Stomach smooth muscle (tissue), 2 donors: ENCODE results near the gene KCNH2.
A peak's percentile ranks its signal among the peaks of the same experiment; 100 is the strongest.

Source experiments
- H3K27ac ChIP-seq: one replicate; pipeline ENCODE4 v1.7.0; 2013; ENCODE audit warnings: mild to moderate bottlenecking, low read length, inconsistent platforms
- H3K27me3 ChIP-seq, 2 donors: one replicate each; pipeline ENCODE4 v1.7.0; 2013; ENCODE audit warnings: low read length in 2 of 2; ENCODE audit not compliant: insufficient read depth in 2 of 2, control insufficient read depth in 1 of 2
- H3K36me3 ChIP-seq, 2 donors: one replicate each; pipeline ENCODE4 v1.7.0; 2013; ENCODE audit warnings: low read length in 2 of 2; ENCODE audit not compliant: control insufficient read depth in 2 of 2, insufficient read depth in 2 of 2
- H3K4me1 ChIP-seq: one replicate; pipeline ENCODE4 v1.7.0; 2013; ENCODE audit warnings: low read length; ENCODE audit not compliant: control insufficient read depth, insufficient read depth
- H3K4me3 ChIP-seq, 2 donors: one replicate each; pipeline ENCODE4 v1.7.0; 2013; ENCODE audit warnings: low read length in 2 of 2
- H3K9ac ChIP-seq, 2 donors: one replicate each; pipeline ENCODE4 v1.7.0; 2013; ENCODE audit warnings: low read length in 2 of 2, mild to moderate bottlenecking in 1 of 2
- H3K9me3 ChIP-seq, 2 donors: one replicate each; pipeline ENCODE4 v1.7.0; 2013; ENCODE audit warnings: low read length in 2 of 2; ENCODE audit not compliant: control insufficient read depth in 2 of 2
- donor health status: healthy.
- donor health status: Pancreatic carcinoma.

Gene KCNH2

DNA sequence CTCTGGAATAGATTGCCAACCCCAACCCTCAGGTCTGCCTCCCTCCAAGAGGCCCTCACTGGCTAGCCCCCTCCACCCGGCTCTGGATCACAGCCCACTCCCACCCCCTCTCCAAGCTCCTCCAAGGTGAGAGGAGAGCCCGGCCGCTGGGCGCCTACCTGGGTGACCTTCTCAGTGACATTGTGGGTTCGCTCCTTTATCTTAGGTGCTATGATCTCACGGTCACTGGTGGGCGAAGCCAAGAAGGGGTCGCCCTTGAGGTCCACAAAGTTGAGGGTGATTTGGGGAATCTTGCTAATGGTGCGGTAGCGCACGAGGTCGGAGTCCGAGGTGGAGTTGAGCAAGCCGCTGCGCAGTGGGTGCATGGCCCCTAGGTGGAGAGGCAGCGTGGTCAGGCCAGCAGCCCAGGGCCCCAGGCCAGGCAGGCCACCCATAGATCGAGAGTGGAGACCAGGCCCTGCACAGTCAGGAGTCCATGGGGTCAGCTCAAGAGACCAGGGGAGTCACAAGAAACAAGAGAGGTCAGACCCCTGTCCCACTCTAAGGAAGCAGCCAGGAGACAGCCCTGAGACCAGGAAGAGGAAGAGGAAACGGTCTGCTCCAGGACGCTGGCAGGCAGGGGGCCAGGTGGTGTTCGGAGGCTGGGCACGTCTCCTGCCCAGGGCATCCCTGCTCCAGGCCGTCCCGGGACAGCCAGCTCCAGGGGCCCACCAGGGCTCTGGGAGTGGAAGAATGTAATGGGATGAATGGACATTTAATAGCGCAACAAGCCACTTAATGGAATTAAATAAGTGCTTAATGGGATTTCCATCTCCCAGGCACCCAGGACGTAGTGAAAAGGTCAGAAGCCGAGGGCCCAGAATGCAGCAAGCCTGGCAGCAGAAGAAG lies 20.7 kb downstream of the KCNH2 start:
- peaks cover 57% of the 10 kb centered on the region for H3K4me1 ChIP-seq
- no peaks in the 10 kb centered on the region for H3K27me3 ChIP-seq
- peaks cover under 1 to 8% of the 10 kb centered on the region in 2 donors for H3K36me3 ChIP-seq
- H3K9ac ChIP-seq, result no peak overlapping the region
- peak overlapping the region; percentile 81 for H3K27ac ChIP-seq
- H3K4me3 ChIP-seq, result no peak overlapping the region
- no peaks in the 10 kb centered on the region for H3K9me3 ChIP-seq

DNA sequence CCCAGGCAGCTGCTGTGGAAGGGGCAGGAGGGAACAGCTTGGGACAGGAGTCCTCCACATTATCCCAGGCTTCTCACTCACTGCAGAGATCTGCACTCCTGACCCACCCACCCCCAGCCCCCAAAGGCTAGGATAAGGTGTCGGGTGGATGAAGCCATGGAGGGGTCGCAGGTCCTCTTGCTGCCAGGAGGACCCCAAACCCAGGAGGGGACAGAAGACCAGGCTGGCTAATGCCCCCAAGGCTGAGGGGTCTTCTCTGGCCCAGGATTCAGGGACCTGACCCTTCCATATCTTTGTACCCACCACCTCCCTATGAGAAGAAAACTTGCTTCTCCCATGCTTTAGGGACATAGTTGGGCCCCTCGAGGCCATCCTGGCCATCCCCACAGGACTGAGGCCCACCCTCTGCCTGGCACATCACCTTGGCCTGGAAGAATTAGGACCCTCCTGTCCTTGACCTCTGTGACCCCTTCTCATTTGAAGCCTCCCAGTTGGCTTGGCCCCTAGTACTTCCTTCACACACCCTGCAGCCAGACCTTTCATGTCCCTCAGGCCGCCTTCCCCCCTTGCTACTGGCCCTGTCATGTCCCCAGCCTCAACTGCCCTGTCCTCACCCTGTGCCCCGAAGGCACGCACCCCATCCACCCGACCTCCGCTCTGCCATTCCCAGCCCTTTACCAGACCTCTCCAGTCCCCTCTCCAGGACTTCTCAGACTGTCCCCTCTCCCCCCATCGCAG lies 21.6 kb downstream of the KCNH2 start:
- H3K27ac ChIP-seq, result peak overlapping the region; percentile 81

DNA sequence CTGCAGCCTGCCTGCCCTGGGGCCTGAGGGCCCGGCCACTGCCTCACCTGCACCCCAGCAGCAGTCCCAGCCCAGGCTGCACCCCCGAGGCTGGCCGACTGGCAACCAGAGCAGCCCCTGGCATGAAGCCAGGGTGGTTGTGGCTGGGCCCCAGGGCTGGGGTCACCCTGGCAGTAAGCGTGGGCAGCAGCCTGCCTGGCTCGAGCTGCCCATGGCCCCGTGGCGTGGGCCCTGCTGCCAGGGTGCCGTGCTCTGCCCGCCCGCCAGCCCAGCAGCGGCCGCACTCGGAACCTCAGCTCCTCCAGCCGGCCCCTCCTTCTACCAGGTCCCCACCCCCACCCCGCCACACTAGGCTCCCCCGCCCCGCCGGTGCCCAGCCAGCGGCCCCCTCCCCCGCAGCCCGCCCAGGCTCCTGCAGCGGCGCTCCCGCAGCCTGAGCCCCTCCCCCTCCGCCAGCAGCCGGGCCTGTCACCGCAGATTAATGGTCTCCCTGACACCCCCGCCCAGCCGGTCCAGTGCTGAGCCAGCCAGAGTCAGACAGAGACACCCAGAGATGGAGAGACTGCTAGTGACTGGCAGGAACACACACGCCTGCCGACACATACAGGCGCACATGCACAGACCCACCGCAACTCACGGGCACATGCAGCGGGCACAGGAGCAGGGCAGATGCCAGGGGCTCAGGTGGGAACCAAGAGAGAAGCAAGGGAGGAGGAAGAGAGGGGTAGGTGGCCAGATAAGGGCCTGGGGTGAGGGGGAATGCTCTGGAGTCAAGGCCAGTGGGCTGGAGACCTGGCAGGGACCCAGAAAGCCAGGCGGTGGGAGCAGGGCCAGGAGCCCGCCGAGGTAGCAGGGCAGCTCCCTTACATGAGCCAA lies 22.4 kb downstream of the KCNH2 start:
- no peaks in the 10 kb centered on the region for H3K9me3 ChIP-seq
- peak overlapping the region; percentile 94 for H3K27ac ChIP-seq
- H3K9ac ChIP-seq, result peak overlapping the region; percentile 71 to 75
- H3K36me3 ChIP-seq, result peaks cover 5 to 22% of the 10 kb centered on the region in 2 donors
- peaks cover 51% of the 10 kb centered on the region for H3K4me1 ChIP-seq
- H3K4me3 ChIP-seq, result peak overlapping the region; percentile 70 to 75
- H3K27me3 ChIP-seq, result no peaks in the 10 kb centered on the region

More for the DNA sequence above, 21.6 kb downstream of the KCNH2 start:
- no peak overlapping the region for H3K4me3 ChIP-seq
- H3K9ac ChIP-seq, result peak overlapping the region in 1 of 2 donors; percentile 15
- no peaks in the 10 kb centered on the region for H3K27me3 ChIP-seq
- H3K36me3 ChIP-seq, result peaks cover 2 to 15% of the 10 kb centered on the region in 2 donors
- peaks cover 55% of the 10 kb centered on the region for H3K4me1 ChIP-seq
- no peaks in the 10 kb centered on the region for H3K9me3 ChIP-seq

- Histone ChIP-seq H3K4me1 (peaks cover 51% of the 10 kb centered on the region), H3K27ac (peak overlapping the region; percentile 94), H3K27me3 (no peaks in the 10 kb centered on the region), H3K9me3 (no peaks in the 10 kb centered on the region), H3K9ac (peak overlapping the region; percentile 71 to 75), H3K4me3 (peak overlapping the region; percentile 70 to 75), H3K36me3 (peaks cover 9 to 29% of the 10 kb centered on the region in 2 donors)
Observed at GRCh38 chr7:150954986-150955518, 23.1 kb downstream of the KCNH2 start.

- no peaks in the 10 kb centered on the region for H3K9me3 ChIP-seq
- peaks cover 11 to 32% of the 10 kb centered on the region in 2 donors for H3K36me3 ChIP-seq
- H3K27ac ChIP-seq, result peak overlapping the region; percentile 94
- no peaks in the 10 kb centered on the region for H3K27me3 ChIP-seq
- peaks cover 56% of the 10 kb centered on the region for H3K4me1 ChIP-seq
- peak overlapping the region; percentile 71 to 75 for H3K9ac ChIP-seq
- peak overlapping the region; percentile 70 to 75 for H3K4me3 ChIP-seq
Observed at GRCh38 chr7:150954201-150954985, 23.7 kb downstream of the KCNH2 start.

GRCh38 chr7:150953061-150953997 lies 24.8 kb downstream of the KCNH2 start:
- Histone ChIP-seq H3K9ac (peak overlapping the region; percentile 71 to 75), H3K4me3 (peak overlapping the region; percentile 70 to 75), H3K36me3 (peaks cover 13 to 31% of the 10 kb centered on the region in 2 donors), H3K4me1 (peaks cover 57% of the 10 kb centered on the region), H3K27ac (peak overlapping the region; percentile 94), H3K9me3 (no peaks in the 10 kb centered on the region), H3K27me3 (no peaks in the 10 kb centered on the region)

DNA sequence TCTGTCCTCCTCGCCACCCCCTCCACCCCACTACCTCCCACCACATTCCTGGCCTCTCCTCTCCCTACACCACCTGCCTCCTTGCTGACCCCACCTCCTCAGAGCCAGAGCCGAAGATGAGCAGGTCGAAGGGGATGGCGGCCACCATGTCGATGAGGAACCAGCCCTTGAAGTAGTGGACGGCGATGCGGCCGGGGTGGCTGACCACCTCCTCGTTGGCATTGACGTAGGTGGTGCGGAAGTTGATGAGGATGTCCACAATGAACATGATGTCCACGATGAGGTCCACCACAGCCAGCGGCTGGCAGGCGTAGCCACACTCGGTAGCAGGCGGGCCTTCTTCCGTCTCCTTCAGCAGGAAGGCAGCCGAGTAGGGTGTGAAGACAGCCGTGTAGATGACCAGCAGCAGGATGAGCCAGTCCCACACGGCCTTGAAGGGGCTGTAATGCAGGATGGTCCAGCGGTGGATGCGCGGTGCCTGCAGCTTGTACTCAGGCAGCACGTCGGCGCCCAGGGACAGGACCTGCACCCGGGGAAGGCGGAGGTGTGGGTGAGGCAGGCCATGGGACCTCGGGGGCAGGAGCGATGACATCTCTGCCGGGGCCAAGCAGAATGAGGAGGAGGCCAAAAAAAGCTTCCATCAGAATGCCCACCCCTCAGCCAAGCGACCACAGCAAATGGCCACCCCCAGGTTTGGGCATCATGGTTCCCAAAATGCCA lies 25.6 kb downstream of the KCNH2 start:
- H3K9ac ChIP-seq, result peak overlapping the region in 1 of 2 donors; percentile 75
- H3K36me3 ChIP-seq, result peaks cover 13 to 30% of the 10 kb centered on the region in 2 donors
- H3K4me3 ChIP-seq, result peak overlapping the region; percentile 35 to 70
- H3K9me3 ChIP-seq, result no peaks in the 10 kb centered on the region
- H3K27me3 ChIP-seq, result no peaks in the 10 kb centered on the region
- peak overlapping the region; percentile 94 for H3K27ac ChIP-seq
- peaks cover 61% of the 10 kb centered on the region for H3K4me1 ChIP-seq

- no peaks in the 10 kb centered on the region for H3K9me3 ChIP-seq
- no peak overlapping the region for H3K9ac ChIP-seq
- H3K4me3 ChIP-seq, result no peak overlapping the region
- peak overlapping the region; percentile 94 for H3K27ac ChIP-seq
- peaks cover 61% of the 10 kb centered on the region for H3K4me1 ChIP-seq
- peaks cover 13 to 26% of the 10 kb centered on the region in 2 donors for H3K36me3 ChIP-seq
- no peaks in the 10 kb centered on the region for H3K27me3 ChIP-seq
Observed at GRCh38 chr7:150951521-150951920, 26.6 kb downstream of the KCNH2 start.
